ENCODE results near the gene PDSS2. TPM values are rescaled to one million over a fixed set of nuclear protein-coding genes. Genes with fewer than 3 reads are reported as not detected.

Gene PDSS2
- total RNA-seq, 1 donor from 2014 or later, result 7.9 TPM

- DNase-seq (ENCODE audit: low spot score), result no peak
- Mint-ChIP-seq H3K4me3 (ENCODE audit: unreplicated experiment) (no peak overlapping the region), H3K36me3 (ENCODE audit: low read depth, unreplicated experiment) (no peaks in the 10 kb centered on the region), H3K4me1 (ENCODE audit: unreplicated experiment) (no peaks in the 10 kb centered on the region), H3K27me3 (ENCODE audit: unreplicated experiment) (no peaks in the 10 kb centered on the region), H3K27ac (ENCODE audit: unreplicated experiment) (no peak overlapping the region), H3K9me3 (ENCODE audit: unreplicated experiment) (peaks cover 4% of the 10 kb centered on the region)
- TF ChIP-seq, protein P1, sequence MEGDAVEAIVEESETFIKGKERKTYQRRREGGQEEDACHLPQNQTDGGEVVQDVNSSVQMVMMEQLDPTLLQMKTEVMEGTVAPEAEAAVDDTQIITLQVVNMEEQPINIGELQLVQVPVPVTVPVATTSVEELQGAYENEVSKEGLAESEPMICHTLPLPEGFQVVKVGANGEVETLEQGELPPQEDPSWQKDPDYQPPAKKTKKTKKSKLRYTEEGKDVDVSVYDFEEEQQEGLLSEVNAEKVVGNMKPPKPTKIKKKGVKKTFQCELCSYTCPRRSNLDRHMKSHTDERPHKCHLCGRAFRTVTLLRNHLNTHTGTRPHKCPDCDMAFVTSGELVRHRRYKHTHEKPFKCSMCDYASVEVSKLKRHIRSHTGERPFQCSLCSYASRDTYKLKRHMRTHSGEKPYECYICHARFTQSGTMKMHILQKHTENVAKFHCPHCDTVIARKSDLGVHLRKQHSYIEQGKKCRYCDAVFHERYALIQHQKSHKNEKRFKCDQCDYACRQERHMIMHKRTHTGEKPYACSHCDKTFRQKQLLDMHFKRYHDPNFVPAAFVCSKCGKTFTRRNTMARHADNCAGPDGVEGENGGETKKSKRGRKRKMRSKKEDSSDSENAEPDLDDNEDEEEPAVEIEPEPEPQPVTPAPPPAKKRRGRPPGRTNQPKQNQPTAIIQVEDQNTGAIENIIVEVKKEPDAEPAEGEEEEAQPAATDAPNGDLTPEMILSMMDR (IDR thresholded peaks at IDR 0.05; ENCODE audit: unreplicated experiment), result no peak
Observed at GRCh38 chr6:107124934-107125348, 334.4 kb downstream of the PDSS2 start.

- Mint-ChIP-seq H3K4me1 (ENCODE audit: unreplicated experiment) (no peaks in the 10 kb centered on the region), H3K9me3 (ENCODE audit: unreplicated experiment) (peaks cover 4% of the 10 kb centered on the region), H3K27ac (ENCODE audit: unreplicated experiment) (no peak overlapping the region), H3K36me3 (ENCODE audit: low read depth, unreplicated experiment) (no peaks in the 10 kb centered on the region), H3K4me3 (ENCODE audit: unreplicated experiment) (no peak overlapping the region), H3K27me3 (ENCODE audit: unreplicated experiment) (no peaks in the 10 kb centered on the region)
- DNase-seq (ENCODE audit: low spot score), result no peak
- TF ChIP-seq, protein P1 (IDR thresholded peaks at IDR 0.05; ENCODE audit: unreplicated experiment), result no peak
Observed at GRCh38 chr6:107123501-107123900, 335.9 kb downstream of the PDSS2 start.

DNA sequence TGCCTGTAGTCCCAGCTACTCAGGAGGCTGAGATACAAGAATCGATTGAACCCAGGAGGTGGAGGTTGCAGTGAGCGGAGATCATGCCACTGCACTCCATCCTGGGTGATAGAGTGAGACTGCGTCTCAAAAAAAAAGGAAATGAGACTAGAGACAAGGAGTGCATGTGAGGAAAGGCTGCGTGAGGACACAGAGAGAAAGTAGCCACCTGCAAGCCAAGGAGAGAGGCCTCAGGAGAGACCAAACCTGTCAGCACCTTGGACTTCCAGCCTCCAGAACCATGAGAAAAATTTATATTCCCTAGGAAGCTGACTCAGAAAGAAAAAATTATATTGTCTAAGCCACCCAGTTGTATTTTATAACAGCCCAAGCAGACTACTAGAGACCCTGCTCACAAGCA lies 336.6 kb downstream of the PDSS2 start:
- TF ChIP-seq, protein P1 (IDR thresholded peaks at IDR 0.05; ENCODE audit: unreplicated experiment), result no peak
- Mint-ChIP-seq H3K36me3 (ENCODE audit: low read depth, unreplicated experiment) (no peaks in the 10 kb centered on the region), H3K9me3 (ENCODE audit: unreplicated experiment) (peaks cover 4% of the 10 kb centered on the region), H3K27ac (ENCODE audit: unreplicated experiment) (no peak overlapping the region), H3K27me3 (ENCODE audit: unreplicated experiment) (no peaks in the 10 kb centered on the region), H3K4me3 (ENCODE audit: unreplicated experiment) (no peak overlapping the region), H3K4me1 (ENCODE audit: unreplicated experiment) (no peaks in the 10 kb centered on the region)
- DNase-seq (ENCODE audit: low spot score), result no peak

- no peaks in the 10 kb centered on the region for H3K36me3 Mint-ChIP-seq (ENCODE audit: low read depth, unreplicated experiment)
- no peak overlapping the region for H3K27ac Mint-ChIP-seq (ENCODE audit: unreplicated experiment)
Observed at GRCh38 chr6:107121964-107122495, 337.3 kb downstream of the PDSS2 start.

GRCh38 chr6:107121266-107121665 lies 338.1 kb downstream of the PDSS2 start:
- TF ChIP-seq, protein P1 (IDR thresholded peaks at IDR 0.05; ENCODE audit: unreplicated experiment), result no peak
- Mint-ChIP-seq H3K27ac (ENCODE audit: unreplicated experiment) (no peak overlapping the region), H3K4me3 (ENCODE audit: unreplicated experiment) (no peak overlapping the region), H3K9me3 (ENCODE audit: unreplicated experiment) (peaks cover 4% of the 10 kb centered on the region), H3K27me3 (ENCODE audit: unreplicated experiment) (no peaks in the 10 kb centered on the region), H3K4me1 (ENCODE audit: unreplicated experiment) (peaks cover 8% of the 10 kb centered on the region), H3K36me3 (ENCODE audit: low read depth, unreplicated experiment) (no peaks in the 10 kb centered on the region)
- no peak for DNase-seq (ENCODE audit: low spot score)

More at GRCh38 chr6:107121964-107122495, 337.3 kb downstream of the PDSS2 start:
- no peak overlapping the region for H3K4me3 Mint-ChIP-seq (ENCODE audit: unreplicated experiment)
- H3K27me3 Mint-ChIP-seq (ENCODE audit: unreplicated experiment), result no peaks in the 10 kb centered on the region
- H3K9me3 Mint-ChIP-seq (ENCODE audit: unreplicated experiment), result peaks cover 4% of the 10 kb centered on the region
- no peak for DNase-seq (ENCODE audit: low spot score)
- TF ChIP-seq, protein P1 (IDR thresholded peaks at IDR 0.05; ENCODE audit: unreplicated experiment), result no peak
- H3K4me1 Mint-ChIP-seq (ENCODE audit: unreplicated experiment), result peaks cover under 1% of the 10 kb centered on the region
